NK-92 treated with Interleukin-12 subunit alpha and Interleukin-12 subunit beta, amount 100 ng/mL, for 24 hours (cell line): ENCODE data around the gene EPHA10.
A peak's percentile ranks its signal among the peaks of the same experiment; 100 is the strongest.
"Not testable (repeated sequence)": the region's sequence is repeated elsewhere in the genome, so short reads cannot be mapped to it uniquely, and the experiment has no call there.

Experiments
- DNase-seq: peaks from one replicate; lab custom pipeline; 2025; lab: John Stamatoyannopoulos, UW

EPHA10 gene

DNA sequence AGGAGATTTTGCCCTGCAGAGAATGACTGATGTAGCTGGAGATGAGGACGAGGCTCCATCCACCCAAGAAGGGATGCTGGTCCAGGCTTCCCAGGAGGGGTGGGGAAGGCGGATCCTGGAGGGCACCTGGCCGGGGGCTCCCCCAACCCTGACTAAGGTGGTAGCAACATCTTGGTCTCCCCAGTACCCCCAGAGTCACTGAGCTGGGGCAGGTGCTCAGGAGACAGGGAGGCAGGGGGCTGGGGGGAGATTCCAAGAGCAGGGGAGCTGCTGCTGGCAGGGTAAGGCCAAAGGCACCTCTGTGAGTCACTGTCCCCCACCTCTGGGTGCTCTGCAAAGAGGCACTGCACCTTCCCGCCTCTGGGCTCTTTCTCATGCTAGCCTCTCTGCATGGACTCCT is 48.6 kb downstream of the EPHA10 start:
- DNase-seq, result no peak

GRCh38 chr1:37714689-37715088 is 50.2 kb downstream of the EPHA10 start:
- DNase-seq, result no peak

DNA sequence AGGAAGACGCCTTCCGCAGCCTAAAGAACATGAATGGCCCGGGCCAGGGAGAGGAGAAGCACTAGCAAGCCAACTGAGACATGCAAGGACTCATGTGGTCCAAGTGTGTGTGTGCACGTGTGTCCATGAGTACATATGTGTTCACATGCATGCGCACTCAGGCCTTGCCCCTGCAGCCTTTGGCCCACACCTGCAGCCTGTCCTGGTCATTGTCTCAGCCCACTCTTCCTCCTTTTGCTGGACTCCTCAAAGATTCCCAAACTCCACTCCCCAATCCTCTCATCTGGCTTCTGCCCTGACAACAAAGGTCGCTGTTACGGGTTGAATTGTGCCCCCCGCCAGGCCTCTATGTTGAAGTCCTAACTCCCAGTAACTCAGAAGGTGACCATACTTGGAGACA is 50.7 kb downstream of the EPHA10 start:
- no peak for DNase-seq

DNA sequence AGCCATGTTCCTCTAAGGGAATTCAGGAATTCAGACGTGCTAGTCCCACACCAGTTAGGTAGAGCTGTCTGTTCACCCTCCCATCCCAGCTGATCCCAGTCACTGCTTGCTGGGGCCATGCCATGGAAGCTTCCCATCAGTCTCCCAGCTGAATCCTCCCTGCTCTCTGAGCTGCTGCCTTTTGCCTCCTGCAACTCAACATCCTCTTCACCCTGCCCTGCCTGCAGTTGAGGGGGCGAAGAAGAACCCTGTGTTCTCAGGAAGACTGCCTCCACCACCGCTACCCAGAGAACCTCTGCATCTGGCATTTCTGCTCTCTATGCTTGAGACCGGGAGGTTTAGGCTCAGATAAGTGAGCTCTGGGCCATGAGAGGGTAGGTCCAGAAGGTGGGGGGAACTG is 56.4 kb downstream of the EPHA10 start:
- DNase-seq, result no peak

DNA sequence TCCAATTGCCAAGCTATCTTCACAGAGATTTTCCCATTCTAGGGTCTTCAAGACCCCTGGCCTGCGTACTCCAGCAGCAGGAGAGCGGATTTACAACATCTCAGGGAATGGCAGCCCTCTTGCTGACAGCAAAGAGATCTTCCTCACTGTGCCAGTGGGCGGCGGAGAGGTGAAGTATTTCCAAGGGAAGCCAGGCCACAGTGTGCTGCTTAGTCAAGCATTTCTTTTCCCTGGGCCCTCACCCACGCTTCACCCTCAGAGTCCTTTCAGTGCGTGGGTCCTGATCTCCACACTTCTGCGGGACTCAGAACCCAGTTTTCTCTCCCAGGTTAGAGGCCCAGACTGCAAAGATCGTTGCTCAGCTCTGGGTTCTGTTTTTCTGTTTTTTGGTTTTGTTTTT is 59.5 kb downstream of the EPHA10 start:
- no peak for DNase-seq

DNA sequence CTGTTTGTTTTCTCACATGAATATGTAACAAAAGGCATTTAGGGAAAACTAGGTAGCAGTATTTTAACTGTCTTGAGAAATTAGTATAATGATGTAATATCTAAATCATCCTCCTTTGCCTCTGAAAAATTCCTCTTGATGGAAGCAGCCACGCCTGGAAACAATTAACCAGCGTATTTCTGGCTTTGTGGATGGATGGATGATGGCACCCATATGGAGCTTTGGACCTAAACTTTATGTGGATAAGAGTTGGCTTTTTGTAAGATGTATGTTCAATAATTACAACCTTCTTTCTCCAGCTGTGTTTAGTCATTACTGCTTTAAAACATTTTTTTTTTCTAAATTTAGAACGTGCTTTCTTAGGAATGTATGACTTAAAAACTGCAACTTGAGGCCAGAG is 60.0 kb downstream of the EPHA10 start:
- DNase-seq, result no peak

DNA sequence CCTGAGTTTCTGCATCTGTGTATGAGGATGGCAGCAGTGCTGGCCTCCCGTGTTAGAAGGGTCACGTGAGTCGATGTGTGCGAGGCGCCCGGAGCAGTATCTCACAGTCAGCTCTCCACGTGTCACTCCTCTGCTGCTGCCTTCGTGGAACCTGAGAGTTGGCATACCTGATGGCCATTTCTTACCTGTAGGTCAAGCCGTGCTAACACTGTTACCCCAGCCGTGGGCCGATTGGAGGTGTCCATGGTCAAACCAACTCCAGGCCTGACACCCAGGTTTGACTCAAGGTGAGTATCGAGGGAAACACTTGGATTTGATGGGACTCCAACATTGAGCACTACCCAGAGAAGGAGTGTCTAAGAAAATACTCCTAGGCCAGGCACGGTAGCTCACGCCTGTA is 61.9 kb downstream of the EPHA10 start:
- no peak for DNase-seq

DNA sequence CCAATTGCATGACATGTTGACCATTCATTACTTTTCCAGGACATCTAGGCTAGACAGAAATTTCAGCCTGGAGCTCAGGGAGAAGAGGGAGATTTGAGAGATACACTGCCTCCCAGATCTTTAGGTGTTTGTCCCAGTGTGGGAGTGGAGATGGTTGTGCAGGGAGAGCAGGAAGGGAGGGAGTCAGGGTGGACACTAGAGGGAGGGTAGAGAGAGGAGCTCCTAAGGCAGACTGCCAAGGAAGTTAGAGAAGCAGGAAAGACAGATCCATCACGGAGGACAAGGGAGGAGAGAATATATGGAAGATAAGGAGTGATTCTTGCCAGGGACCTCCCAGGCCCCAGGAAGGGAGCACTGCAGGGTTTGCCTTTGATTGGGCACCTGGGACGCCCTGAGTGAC is 63.9 kb downstream of the EPHA10 start:
- no peak for DNase-seq

DNA sequence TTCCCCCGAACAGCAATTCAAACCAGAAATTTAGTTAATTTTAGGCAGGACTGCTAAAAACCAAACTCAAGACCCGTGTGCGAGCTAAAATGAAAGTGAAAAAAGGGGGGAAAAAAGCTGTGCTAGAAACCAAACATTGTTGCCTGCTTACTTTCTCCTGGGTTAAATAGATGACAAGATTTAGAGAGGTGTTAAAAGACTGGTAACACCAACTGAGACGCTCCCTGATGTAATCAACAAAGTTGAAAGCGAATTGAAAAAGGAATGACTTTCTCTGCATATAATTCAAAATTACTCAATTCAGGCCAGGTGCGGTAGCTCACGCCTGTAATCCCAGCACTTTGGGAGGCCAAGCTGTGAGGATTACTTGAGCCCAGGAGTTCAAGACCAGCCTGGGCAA is 65.8 kb downstream of the EPHA10 start:
- DNase-seq, result no peak

DNA sequence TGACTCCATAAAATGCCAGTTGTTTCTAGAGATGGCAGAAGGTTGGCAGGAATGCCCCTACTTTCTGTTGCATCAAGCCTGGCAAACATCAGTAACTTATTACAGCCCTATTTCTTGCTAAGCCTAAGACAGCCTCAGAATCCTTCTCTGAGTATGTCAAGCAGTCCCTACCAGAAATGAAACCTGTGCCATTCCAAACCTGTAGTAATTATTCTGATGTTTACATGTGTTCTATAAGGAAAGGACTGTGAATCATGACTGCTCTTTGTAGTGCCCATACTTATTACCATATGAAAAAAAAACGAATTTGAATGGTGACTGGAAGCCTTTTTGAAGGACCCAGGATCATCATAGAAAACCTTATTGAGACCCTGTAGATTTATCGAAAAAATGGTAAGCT is 67.2 kb downstream of the EPHA10 start:
- no peak for DNase-seq

- no peak for DNase-seq
These were observed 67.8 kb downstream of the EPHA10 start for GRCh38 chr1:37697090-37697489.

- no peak for DNase-seq
These were observed 72.1 kb downstream of the EPHA10 start for GRCh38 chr1:37692834-37693175.

GRCh38 chr1:37692078-37692833 is 72.7 kb downstream of the EPHA10 start, which contains the start of gene CDCA8:
Gene CDCA8, plus strand, starts transcription at chr1:37692516. Its CDS starts 175 bp downstream, at chr1:37692691.
- peak; percentile 97 for DNase-seq

GRCh38 chr1:37691497-37692077 is 73.3 kb downstream of the EPHA10 start:
- no peak for DNase-seq

- no peak for DNase-seq
These were observed 76.0 kb downstream of the EPHA10 start for GRCh38 chr1:37688926-37689325.

- DNase-seq, result not testable (repeated sequence)
These were observed 77.2 kb downstream of the EPHA10 start for GRCh38 chr1:37687764-37688163.

DNA sequence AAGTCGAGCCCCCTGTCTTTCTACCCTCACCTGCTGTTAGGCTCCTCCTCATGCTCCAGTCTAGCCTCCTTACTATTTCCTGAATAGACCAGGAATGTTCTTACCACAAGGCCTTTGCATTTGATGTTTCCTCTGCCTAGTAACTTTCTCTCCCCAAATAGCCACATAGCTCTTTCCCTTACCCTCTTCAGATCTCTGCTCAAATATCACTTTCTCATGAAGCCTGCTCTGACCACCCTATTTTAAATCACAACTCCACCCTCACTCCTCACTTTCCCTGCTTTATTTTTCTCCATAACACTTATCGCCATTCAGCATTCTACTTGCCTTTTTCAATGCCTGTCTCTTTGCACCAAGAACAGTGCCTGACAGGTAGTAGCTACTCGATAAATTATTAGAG is 79.2 kb downstream of the EPHA10 start:
- DNase-seq, result no peak

GRCh38 chr1:37684182-37684581 is 80.7 kb downstream of the EPHA10 start:
- not testable (repeated sequence) for DNase-seq

DNA sequence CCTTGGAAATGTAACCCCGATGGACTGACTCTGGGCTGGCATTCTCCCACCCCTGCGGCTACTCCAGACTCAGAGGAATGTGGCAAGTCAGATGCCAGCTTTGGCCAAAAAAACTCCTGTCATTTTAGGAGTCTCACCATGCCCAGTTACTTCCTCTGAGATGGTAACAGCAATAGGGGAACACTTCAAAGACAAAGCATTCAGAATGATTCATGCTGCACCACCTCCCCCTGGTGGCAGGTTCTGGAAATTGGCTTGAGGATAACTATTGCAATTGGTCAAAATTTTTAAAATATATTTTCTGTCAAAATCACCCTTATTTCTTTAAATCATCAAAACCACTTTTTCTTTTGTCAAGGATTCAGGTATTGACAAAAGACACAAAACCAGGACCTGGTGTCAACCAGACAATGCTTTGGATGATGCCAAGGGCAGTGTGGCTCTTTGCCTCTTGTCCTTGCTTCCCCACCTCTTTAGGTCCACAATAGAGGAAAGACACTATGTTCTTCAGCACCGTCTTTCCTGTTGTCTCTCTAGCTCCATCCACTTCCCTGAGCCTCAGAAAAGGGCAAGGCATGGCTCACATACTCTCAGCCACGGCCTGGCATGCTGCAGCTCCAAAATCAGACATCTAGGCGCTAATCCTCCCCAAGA is 82.5 kb downstream of the EPHA10 start:
- peak; percentile 23 for DNase-seq

GRCh38 chr1:37680933-37681332 is 84.0 kb downstream of the EPHA10 start:
- DNase-seq, result no peak

DNA sequence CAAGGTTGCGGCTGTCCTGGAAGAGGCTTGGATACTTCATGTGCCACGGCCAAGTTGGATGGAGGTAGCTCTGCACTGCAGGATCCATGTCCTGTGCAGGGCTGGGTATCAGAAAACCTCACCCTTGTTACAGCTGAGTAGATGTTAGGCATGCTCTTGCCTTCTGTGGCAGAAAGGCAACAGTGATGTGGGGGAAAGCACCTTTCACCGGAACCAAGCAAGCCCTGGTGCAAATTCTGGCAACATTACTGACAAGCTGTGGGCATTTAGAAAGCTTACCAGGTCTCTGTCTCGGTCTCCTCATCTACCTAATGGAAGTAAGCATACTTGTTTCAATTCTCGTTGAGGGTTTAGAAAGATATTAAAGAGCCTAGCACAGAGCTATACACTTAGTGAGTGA is 87.1 kb downstream of the EPHA10 start:
- no peak for DNase-seq

DNA sequence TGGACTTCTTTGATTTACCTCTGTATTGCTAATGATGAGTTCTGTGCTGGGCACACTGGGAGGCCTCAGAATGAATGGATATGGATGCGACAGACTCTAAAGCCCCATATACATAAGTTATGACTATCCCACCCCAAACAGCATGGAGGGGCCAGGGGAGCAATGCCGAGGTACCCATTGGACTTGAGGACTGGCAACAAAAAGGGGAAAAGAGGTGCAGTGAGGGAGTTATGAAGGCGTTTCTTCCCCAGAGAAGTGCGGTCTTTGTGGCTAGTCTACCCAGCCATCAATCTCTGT is 87.8 kb downstream of the EPHA10 start:
- DNase-seq, result no peak

- DNase-seq, result no peak
These were observed 88.4 kb downstream of the EPHA10 start for GRCh38 chr1:37676281-37677142.
